OCI-LY7 (cell line): ENCODE results near the gene TAF9B. TPM values are rescaled to one million over a fixed set of nuclear protein-coding genes. Genes with fewer than 3 reads are reported as not detected.
A peak's percentile ranks its signal among the peaks of the same experiment; 100 is the strongest.

Source experiments
- BruUV-seq: library from RNA; stranded (reverse); fragments of 400-500 nt; replicated peaks from 2 replicates; lab custom pipeline; 2021; lab: Mats Ljungman, UMichigan
- CTCF ChIA-PET: fragments of 300-600 bp; sonication (Branson Sonifier 250); formaldehyde crosslinking; loops from one replicate; lab custom pipeline; 2022; ENCODE audit warnings: antibody characterized with exemption; ENCODE audit not compliant: unreplicated experiment; lab: Charles Lee
- POLR2A ChIA-PET: fragments of 300-600 bp; sonication (Branson Sonifier 250); formaldehyde crosslinking; loops from one replicate; lab custom pipeline; 2022; ENCODE audit warnings: antibody characterized with exemption; lab: Charles Lee
- DNase-seq: peaks from one replicate; pipeline ENCODE4 v3.0.0-alpha.2; 2015; ENCODE audit warnings: low spot score
- H2AFZ ChIP-seq: fragments of 200-600 bp; sonication (generic), shearing (Covaris generic); 2 replicates; pipeline ENCODE4 v1.6.1; 2014; ENCODE audit warnings: mild to moderate bottlenecking, antibody characterized with exemption, low read length, moderate library complexity
- H3K27ac ChIP-seq: fragments of 200-600 bp; sonication (generic); 2 replicates; pipeline ENCODE4 v1.5.1; 2014; ENCODE audit warnings: mixed run types, low read depth, mild to moderate bottlenecking, moderate library complexity, low read length, inconsistent platforms; ENCODE audit not compliant: poor library complexity, severe bottlenecking
- H3K36me3 ChIP-seq: fragments of 200-600 bp; sonication (generic); 2 replicates; pipeline ENCODE4 v1.6.1; 2014; ENCODE audit warnings: mild to moderate bottlenecking, antibody characterized with exemption, low read length, moderate library complexity, mixed read lengths; ENCODE audit not compliant: insufficient read depth
- H3K4me1 ChIP-seq: fragments of 200-600 bp; sonication (generic); 2 replicates; pipeline ENCODE4 v1.5.1; 2014; ENCODE audit warnings: mild to moderate bottlenecking, low read length; ENCODE audit not compliant: insufficient read depth, poor library complexity, severe bottlenecking
- H3K4me2 ChIP-seq: fragments of 200-600 bp; sonication (generic); 2 replicates; pipeline ENCODE4 v1.6.1; 2014; ENCODE audit warnings: mild to moderate bottlenecking, low read length
- H3K4me3 ChIP-seq: fragments of 200-600 bp; sonication (generic); 2 replicates; pipeline ENCODE4 v1.5.1; 2014; ENCODE audit warnings: mild to moderate bottlenecking, low read depth, low read length; ENCODE audit not compliant: poor library complexity, severe bottlenecking
- H3K79me2 ChIP-seq: fragments of 200-600 bp; sonication (generic); 2 replicates; pipeline ENCODE4 v1.6.1; 2016; ENCODE audit warnings: low read depth, mild to moderate bottlenecking, low read length, moderate library complexity, mixed read lengths; ENCODE audit not compliant: insufficient read depth
- H3K9me2 ChIP-seq: fragments of 200-600 bp; sonication (generic); 2 replicates; pipeline ENCODE4 v1.6.1; 2016; ENCODE audit warnings: mild to moderate bottlenecking, low read length, mixed read lengths; ENCODE audit not compliant: insufficient read depth
- H3K9me3 ChIP-seq: fragments of 200-600 bp; sonication (generic); 2 replicates; pipeline ENCODE4 v1.6.1; 2014; ENCODE audit warnings: mild to moderate bottlenecking, mixed run types, low read length, mixed read lengths
- H4K20me1 ChIP-seq: fragments of 200-600 bp; sonication (generic); 2 replicates; pipeline ENCODE4 v1.6.1; 2014; ENCODE audit warnings: mild to moderate bottlenecking, antibody characterized with exemption, low read length, moderate library complexity, mixed read lengths; ENCODE audit not compliant: insufficient read depth
- CTCF ChIP-seq: fragments of 200-600 bp; sonication (generic); conservative IDR thresholded peaks from 2 replicates; pipeline ENCODE4 v1.5.1; 2014; ENCODE audit warnings: mild to moderate bottlenecking, antibody characterized with exemption, low read length, moderate library complexity, mixed read lengths
- EZH2phosphoT487 ChIP-seq: fragments of 200-600 bp; sonication (generic); IDR thresholded peaks from 2 replicates; pipeline ENCODE4 v1.6.1; 2018; ENCODE audit warnings: low read depth, borderline replicate concordance, mild to moderate bottlenecking, mixed run types, antibody characterized with exemption, low read length, moderate library complexity, mixed read lengths
- intact Hi-C: fragments of 100-400 bp; cut with micrococcal nuclease; formaldehyde crosslinking; loops from one replicate; pipeline ENCODE4 v1.10.0; 2022; ENCODE audit not compliant: unreplicated experiment
- total RNA-seq, 2 experiments: library from RNA; depleted of rRNA in 1 of 2; stranded (reverse); fragments of >200 nt in 1 of 2; shearing (Covaris generic) in 1 of 2; gene quantifications; 2 replicates each; pipeline ENCODE4 v1.2.3, GENCODE V29; 2014 to 2022

The TAF9B gene
- total RNA-seq, 2 experiments from 2014 or later = 0.93 to 2.4 TPM

DNA sequence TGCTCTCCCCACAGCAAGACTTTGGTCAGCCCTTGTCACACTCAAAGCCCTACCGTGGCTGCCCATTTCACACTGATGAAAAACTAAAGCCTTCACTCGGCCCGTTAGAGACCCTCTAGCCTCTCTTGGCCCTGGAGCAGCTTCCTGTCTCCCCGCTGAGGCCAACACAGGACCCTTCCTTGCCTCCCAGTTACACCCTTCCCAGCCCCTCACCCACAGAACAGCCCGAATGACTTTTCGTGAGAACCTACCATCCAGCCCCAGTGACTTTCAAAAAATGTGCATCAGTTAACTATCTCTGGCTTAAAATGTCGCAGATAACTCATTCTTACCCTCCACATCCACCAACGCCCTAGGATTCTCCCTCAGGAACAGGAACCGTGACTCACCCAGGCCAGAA is 756 bp upstream of the TAF9B start:
- no peak for DNase-seq
- Histone ChIP-seq H3K4me2 (peak overlapping the region; percentile 77; the same call in 1 of the 2 replicates), H3K4me3 (no peak overlapping the region), H3K36me3 (no peaks in the 10 kb centered on the region), H3K27ac (no peak overlapping the region), H3K9me2 (no peaks in the 10 kb centered on the region), H3K79me2 (no peaks in the 10 kb centered on the region), H3K4me1 (no peaks in the 10 kb centered on the region), H4K20me1 (no peaks in the 10 kb centered on the region), H2AFZ (peak overlapping the region; percentile 82; the same call in 1 of the 2 replicates), H3K9me3 (no peaks in the 10 kb centered on the region)
- POLR2A ChIA-PET = interaction anchor here (1.1 kb wide), 1 partner anchor 9 kb away, joined by 4 read pairs; no protein-coding TSS in a partner anchor
- no peak for TF ChIP-seq CTCF
- no peak for TF ChIP-seq EZH2phosphoT487
- intact Hi-C loops = no loop called here
- no TSS peak for BruUV-seq
- CTCF ChIA-PET = no interaction called here

DNA sequence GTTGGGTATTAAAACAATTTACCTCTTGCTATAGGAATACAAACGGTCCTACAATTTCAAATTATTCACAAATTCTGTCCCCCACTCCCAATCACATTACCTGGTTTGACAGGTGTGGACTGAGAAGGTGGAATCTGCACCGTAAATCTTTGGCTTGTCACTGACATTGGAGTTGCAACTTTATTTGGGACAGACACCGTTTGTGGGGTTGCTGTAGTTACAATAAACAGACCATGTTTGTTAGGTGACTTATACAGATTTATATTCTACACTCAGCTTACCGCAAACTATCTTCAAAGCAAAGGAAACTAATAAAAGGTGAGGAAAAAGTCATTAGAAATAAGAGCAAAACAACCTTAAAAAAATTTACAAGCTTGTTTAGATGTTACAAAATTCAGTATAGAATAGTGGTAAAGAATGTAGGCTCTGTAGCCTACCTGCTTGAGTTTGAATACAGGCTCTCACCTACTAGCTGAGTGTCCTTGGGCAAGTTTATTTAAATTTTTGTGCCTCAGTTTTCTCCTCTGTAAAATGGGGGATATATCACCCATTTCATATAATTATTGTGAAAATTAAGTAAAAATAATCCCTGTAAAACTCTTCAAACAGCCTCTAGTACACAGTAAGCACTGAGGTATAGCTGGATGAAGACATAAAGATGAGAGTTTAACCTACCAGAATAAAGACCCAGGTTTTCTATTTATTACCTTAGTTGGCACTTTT is 6.1 kb downstream of the TAF9B start:
- no TSS peak for BruUV-seq
- ChIA-PET CTCF (no interaction called here), POLR2A (no interaction called here)
- Histone ChIP-seq H4K20me1 (no peaks in the 10 kb centered on the region), H3K4me3 (no peak overlapping the region), H3K4me2 (no peak overlapping the region), H2AFZ (no peak overlapping the region), H3K27ac (no peak overlapping the region), H3K9me2 (no peaks in the 10 kb centered on the region), H3K36me3 (peaks cover 34% of the 10 kb centered on the region), H3K9me3 (no peaks in the 10 kb centered on the region), H3K79me2 (no peaks in the 10 kb centered on the region), H3K4me1 (no peaks in the 10 kb centered on the region)
- intact Hi-C loops = no loop called here
- no peak for DNase-seq
- TF ChIP-seq EZH2phosphoT487 = no peak
- TF ChIP-seq CTCF = no peak

GRCh38 chrX:78131117-78131516 is 8.3 kb downstream of the TAF9B start:
- Histone ChIP-seq H3K4me2 (no peak overlapping the region), H3K9me3 (no peaks in the 10 kb centered on the region), H3K4me1 (no peaks in the 10 kb centered on the region), H3K9me2 (no peaks in the 10 kb centered on the region), H3K4me3 (no peak overlapping the region), H3K27ac (no peak overlapping the region), H2AFZ (no peak overlapping the region), H3K36me3 (peaks cover 56% of the 10 kb centered on the region), H4K20me1 (no peaks in the 10 kb centered on the region; the same call in 1 of the 2 replicates), H3K79me2 (no peaks in the 10 kb centered on the region)
- POLR2A ChIA-PET = interaction anchor here (0.5 to 1.2 kb wide), 4 partner anchors 8 to 453 kb away, joined by 3 to 4 read pairs (median 4); partner anchors contain the start of genes PGK1 and TAF9B
- TF ChIP-seq EZH2phosphoT487 (no peak), CTCF (no peak)
- CTCF ChIA-PET = no interaction called here
- no TSS peak for BruUV-seq
- no peak for DNase-seq
- intact Hi-C loops = no loop called here
